K562 (cell line): ENCODE results near the gene OR2S2. TPM values are rescaled to one million over a fixed set of nuclear protein-coding genes. Genes with fewer than 3 reads are reported as not detected.

Experiments
- C11orf30 ChIP-seq: fragments of 450-650 bp; IDR thresholded peaks from 2 replicates; pipeline ENCODE4 v1.6.1; 2016; ENCODE audit warnings: low read depth, mild to moderate bottlenecking
- EP300 ChIP-seq: IDR thresholded peaks from 2 replicates; pipeline ENCODE4 v1.6.1; 2012; ENCODE audit warnings: low read length, improper control_type of control experiment
- GABPA ChIP-seq: fragments of 200-800 bp; sonication (Bioruptor generic); conservative IDR thresholded peaks from 2 replicates; pipeline ENCODE4 v1.6.1; 2016; ENCODE audit warnings: low read depth, missing genetic modification characterization, missing compliant biosample characterization
- HDAC2 ChIP-seq: fragments of 450-650 bp; IDR thresholded peaks from 2 replicates; pipeline ENCODE4 v1.6.1; 2016; ENCODE audit warnings: mild to moderate bottlenecking
- MBD2 ChIP-seq: sonication (generic); IDR thresholded peaks from 2 replicates; pipeline ENCODE4 v1.6.1; 2016; ENCODE audit warnings: low read depth, borderline replicate concordance
- MCM3 ChIP-seq: fragments of 450-650 bp; IDR thresholded peaks from 2 replicates; pipeline ENCODE4 v1.6.1; 2016
- MTA2 ChIP-seq: fragments of 450-650 bp; IDR thresholded peaks from 2 replicates; pipeline ENCODE4 v1.6.1; 2016; ENCODE audit warnings: low read depth
- MYC ChIP-seq, 2 experiments: fragments of 250-450 bp in 1 of 2; sonication (Bioruptor Pico) in 1 of 2; IDR thresholded peaks; 2 replicates each; pipeline versions ENCODE4 v1.5.1 to v1.6.1; 2012 to 2021; ENCODE audit warnings: low read depth in 2 of 2, borderline replicate concordance in 1 of 2, improper control_type of control experiment in 1 of 2, low read length in 1 of 2, mild to moderate bottlenecking in 1 of 2, moderate library complexity in 1 of 2
- NR2C2 ChIP-seq, 2 experiments: fragments of 200-800 bp in 1 of 2; sonication (Bioruptor generic) in 1 of 2; sonication (generic) in 1 of 2; formaldehyde crosslinking in 1 of 2; IDR thresholded peaks; 2 replicates each; pipeline versions ENCODE4 v1.6.1 to v1.8.0; 2016 to 2022; ENCODE audit warnings: mild to moderate bottlenecking in 1 of 2, missing compliant biosample characterization in 1 of 2, missing genetic modification characterization in 1 of 2, missing genetic modification reagents in 1 of 2
- PHB ChIP-seq: fragments of 250-450 bp; sonication (Bioruptor Pico); IDR thresholded peaks from 2 replicates; pipeline ENCODE4 v1.5.0; 2021
- POLR2AphosphoS5 ChIP-seq: IDR thresholded peaks from 2 replicates; pipeline ENCODE4 v1.6.1; 2011; ENCODE audit warnings: mild to moderate bottlenecking, low read depth, low read length, moderate library complexity; ENCODE audit not compliant: control insufficient read depth, insufficient read depth
- RFX1 ChIP-seq: fragments of 450-650 bp; IDR thresholded peaks from 2 replicates; pipeline ENCODE4 v1.6.1; 2016; ENCODE audit warnings: mild to moderate bottlenecking, moderate library complexity
- SP2 ChIP-seq: IDR thresholded peaks from 2 replicates; pipeline ENCODE4 v1.6.1; 2011; ENCODE audit warnings: mild to moderate bottlenecking, low read depth, low read length, moderate library complexity; ENCODE audit not compliant: poor library complexity, severe bottlenecking; ENCODE audit errors: extremely low read depth
- TSC22D4 ChIP-seq: fragments of 450-650 bp; IDR thresholded peaks from 2 replicates; pipeline ENCODE4 v1.6.1; 2016; ENCODE audit warnings: missing genetic modification characterization, missing biosample characterization, control low read depth
- U2AF1 ChIP-seq: fragments of 200-400 bp; formaldehyde crosslinking; optimal IDR thresholded peaks from 2 replicates; pipeline ENCODE3; 2017; ENCODE audit warnings: mild to moderate bottlenecking, low read depth, low read length, moderate library complexity
- ZNF12 ChIP-seq: sonication (generic); formaldehyde crosslinking; IDR thresholded peaks from 2 replicates; pipeline ENCODE4 v1.4.0; 2020; ENCODE audit warnings: mild to moderate bottlenecking, missing genetic modification reagents
- ZNF174 ChIP-seq: fragments of 250-450 bp; sonication (Bioruptor Pico); IDR thresholded peaks from 2 replicates; pipeline ENCODE4 v1.4.0; 2020; ENCODE audit warnings: mild to moderate bottlenecking
- ZNF311 ChIP-seq: fragments of 250-450 bp; sonication (Bioruptor Pico); IDR thresholded peaks from 2 replicates; pipeline ENCODE4 v1.4.0; 2020; ENCODE audit warnings: mild to moderate bottlenecking, moderate library complexity
- ZNF766 ChIP-seq: fragments of 200-800 bp; sonication (Bioruptor generic); conservative IDR thresholded peaks from 2 replicates; pipeline ENCODE4 v1.6.1; 2016; ENCODE audit warnings: missing genetic modification characterization, missing compliant biosample characterization
- polyA plus RNA-seq, 8 experiments: library from polyadenylated mRNA; depleted of rRNA in 4 of 8; stranded (reverse) in 5 of 8; unstranded in 3 of 8; fragments of >200 nt; fragmentation: Nextera tagmentation in 2 of 8; fragmentation: Illumina TruSeq in 1 of 8; extraction: Ambion mirVana in 2 of 8; extraction: Trizol in 1 of 8; gene quantifications; 2 replicates each; pipeline versions ENCODE4 v1.2.1 to v1.2.3, GENCODE V29; 2011 to 2014; ENCODE audit warnings: inconsistent platforms in 1 of 8, missing spikeins in 1 of 8
- total RNA-seq, 7 experiments: library from RNA; depleted of rRNA in 6 of 7; stranded (reverse); fragments of >200 nt in 6 of 7; fragmentation: Illumina TruSeq in 2 of 7; extraction: Trizol in 2 of 7; gene quantifications; 2 replicates each; pipeline versions ENCODE4 v1.2.1 to v1.2.3, GENCODE V29; 2011 to 2021; ENCODE audit warnings: low replicate concordance in 1 of 7
- TF ChIP-seq, protein P1 (sequence below), 2 experiments: fragments of 450-650 bp; IDR thresholded peaks; 2 replicates each; pipeline ENCODE4 v1.6.1; 2016
- TF ChIP-seq, protein P2 (sequence below): fragments of 150-350 bp; IDR thresholded peaks from 2 replicates; pipeline ENCODE4 v1.6.1; 2014; ENCODE audit warnings: low read depth, mild to moderate bottlenecking, low read length, borderline replicate concordance
- TF ChIP-seq, protein P3 (sequence below): fragments of 450-650 bp; IDR thresholded peaks from 2 replicates; pipeline ENCODE4 v1.6.1; 2016; ENCODE audit warnings: missing biosample characterization, missing genetic modification characterization

The OR2S2 gene
- total and polyA plus RNA-seq, 9 of the 15 experiments (the other 6 are each of a cell fraction or from before 2014, with no cell fraction given) = not detected

- 0 out of 2 replicates have a peak, but pooled peaks have one; percentile 21 for TF ChIP-seq MYC (IDR thresholded peaks at IDR 0.05; ENCODE audit: low read depth, low read length)
- TF ChIP-seq MYC (CRISPR knock-in tag; IDR thresholded peaks at IDR 0.05; ENCODE audit: borderline replicate concordance, low read depth) = no peak
- no peak for TF ChIP-seq TSC22D4
- TF ChIP-seq NR2C2 (CRISPR knock-in tag; IDR thresholded peaks at IDR 0.05) = no peak
- peak; percentile 75 for TF ChIP-seq NR2C2 (tag; IDR thresholded peaks at IDR 0.05)
- TF ChIP-seq RFX1 = no peak
- TF ChIP-seq U2AF1 = no peak
- TF ChIP-seq MTA2 = peak; percentile 73
- TF ChIP-seq EP300 = peak; percentile 46
- TF ChIP-seq, protein P1, sequence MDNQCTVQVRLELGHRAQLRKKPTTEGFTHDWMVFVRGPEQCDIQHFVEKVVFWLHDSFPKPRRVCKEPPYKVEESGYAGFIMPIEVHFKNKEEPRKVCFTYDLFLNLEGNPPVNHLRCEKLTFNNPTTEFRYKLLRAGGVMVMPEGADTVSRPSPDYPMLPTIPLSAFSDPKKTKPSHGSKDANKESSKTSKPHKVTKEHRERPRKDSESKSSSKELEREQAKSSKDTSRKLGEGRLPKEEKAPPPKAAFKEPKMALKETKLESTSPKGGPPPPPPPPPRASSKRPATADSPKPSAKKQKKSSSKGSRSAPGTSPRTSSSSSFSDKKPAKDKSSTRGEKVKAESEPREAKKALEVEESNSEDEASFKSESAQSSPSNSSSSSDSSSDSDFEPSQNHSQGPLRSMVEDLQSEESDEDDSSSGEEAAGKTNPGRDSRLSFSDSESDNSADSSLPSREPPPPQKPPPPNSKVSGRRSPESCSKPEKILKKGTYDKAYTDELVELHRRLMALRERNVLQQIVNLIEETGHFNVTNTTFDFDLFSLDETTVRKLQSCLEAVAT (IDR thresholded peaks at IDR 0.05) = no peak
- 0 out of 2 replicates have a peak, but pooled peaks have one; percentile 63 for TF ChIP-seq ZNF766 (CRISPR knock-in tag)
- no peak for TF ChIP-seq MBD2
- TF ChIP-seq MCM3 = no peak
- no peak for TF ChIP-seq C11orf30
- TF ChIP-seq, protein P2, sequence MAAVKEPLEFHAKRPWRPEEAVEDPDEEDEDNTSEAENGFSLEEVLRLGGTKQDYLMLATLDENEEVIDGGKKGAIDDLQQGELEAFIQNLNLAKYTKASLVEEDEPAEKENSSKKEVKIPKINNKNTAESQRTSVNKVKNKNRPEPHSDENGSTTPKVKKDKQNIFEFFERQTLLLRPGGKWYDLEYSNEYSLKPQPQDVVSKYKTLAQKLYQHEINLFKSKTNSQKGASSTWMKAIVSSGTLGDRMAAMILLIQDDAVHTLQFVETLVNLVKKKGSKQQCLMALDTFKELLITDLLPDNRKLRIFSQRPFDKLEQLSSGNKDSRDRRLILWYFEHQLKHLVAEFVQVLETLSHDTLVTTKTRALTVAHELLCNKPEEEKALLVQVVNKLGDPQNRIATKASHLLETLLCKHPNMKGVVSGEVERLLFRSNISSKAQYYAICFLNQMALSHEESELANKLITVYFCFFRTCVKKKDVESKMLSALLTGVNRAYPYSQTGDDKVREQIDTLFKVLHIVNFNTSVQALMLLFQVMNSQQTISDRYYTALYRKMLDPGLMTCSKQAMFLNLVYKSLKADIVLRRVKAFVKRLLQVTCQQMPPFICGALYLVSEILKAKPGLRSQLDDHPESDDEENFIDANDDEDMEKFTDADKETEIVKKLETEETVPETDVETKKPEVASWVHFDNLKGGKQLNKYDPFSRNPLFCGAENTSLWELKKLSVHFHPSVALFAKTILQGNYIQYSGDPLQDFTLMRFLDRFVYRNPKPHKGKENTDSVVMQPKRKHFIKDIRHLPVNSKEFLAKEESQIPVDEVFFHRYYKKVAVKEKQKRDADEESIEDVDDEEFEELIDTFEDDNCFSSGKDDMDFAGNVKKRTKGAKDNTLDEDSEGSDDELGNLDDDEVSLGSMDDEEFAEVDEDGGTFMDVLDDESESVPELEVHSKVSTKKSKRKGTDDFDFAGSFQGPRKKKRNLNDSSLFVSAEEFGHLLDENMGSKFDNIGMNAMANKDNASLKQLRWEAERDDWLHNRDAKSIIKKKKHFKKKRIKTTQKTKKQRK = no peak
- TF ChIP-seq, protein P3, sequence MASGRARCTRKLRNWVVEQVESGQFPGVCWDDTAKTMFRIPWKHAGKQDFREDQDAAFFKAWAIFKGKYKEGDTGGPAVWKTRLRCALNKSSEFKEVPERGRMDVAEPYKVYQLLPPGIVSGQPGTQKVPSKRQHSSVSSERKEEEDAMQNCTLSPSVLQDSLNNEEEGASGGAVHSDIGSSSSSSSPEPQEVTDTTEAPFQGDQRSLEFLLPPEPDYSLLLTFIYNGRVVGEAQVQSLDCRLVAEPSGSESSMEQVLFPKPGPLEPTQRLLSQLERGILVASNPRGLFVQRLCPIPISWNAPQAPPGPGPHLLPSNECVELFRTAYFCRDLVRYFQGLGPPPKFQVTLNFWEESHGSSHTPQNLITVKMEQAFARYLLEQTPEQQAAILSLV = no peak
- 0 out of 2 replicates have a peak, but pooled peaks have one; percentile 27 for TF ChIP-seq POLR2AphosphoS5
- peak; percentile 94 for TF ChIP-seq HDAC2
- no peak for TF ChIP-seq PHB
- TF ChIP-seq GABPA (tag) = peak; percentile 37; the same call in 1 of the 2 replicates
- TF ChIP-seq SP2 = no peak
- no peak for TF ChIP-seq ZNF311 (CRISPR knock-in tag)
- TF ChIP-seq ZNF12 (CRISPR knock-in tag) = no peak
- no peak for TF ChIP-seq ZNF174 (CRISPR knock-in tag)
Measured at GRCh38 chr9:36006549-36007315, 48.8 kb upstream of the OR2S2 start (continued).
